CD4-positive, alpha-beta T cell (primary cell): Measurements from ENCODE around the gene FBXO7. TPM values are rescaled to one million over a fixed set of nuclear protein-coding genes. Genes with fewer than 3 reads are reported as not detected.

Source experiments
- ATAC-seq: fragments of 200-7000 bp; cut with Tn5 transposase; one replicate; pipeline ENCODE4 v1.10.0; 2022; ENCODE audit warnings: mild to moderate bottlenecking; ENCODE audit not compliant: poor library complexity
- CTCF ChIA-PET: fragments of 350-600 bp; sonication (Branson Sonifier 250); formaldehyde crosslinking; loops from one replicate; lab custom pipeline; 2021; ENCODE audit warnings: antibody characterized with exemption, inconsistent platforms; lab: Charles Lee
- POLR2A ChIA-PET: fragments of 350-600 bp; sonication (Branson Sonifier 250); formaldehyde crosslinking; loops from one replicate; lab custom pipeline; 2021; ENCODE audit warnings: antibody characterized with exemption, inconsistent platforms; lab: Charles Lee
- DNase-seq, 14 experiments: peaks; one replicate each; pipeline ENCODE4 v3.0.0-alpha.2; 2013 to 2020; ENCODE audit warnings: mixed read lengths in 2 of 14
- H3K27ac ChIP-seq, 2 donors: one replicate each; pipeline versions ENCODE4 v1.5.1 to v1.7.0; 2013; ENCODE audit warnings: low read length in 2 of 2, low read depth in 1 of 2, mild to moderate bottlenecking in 1 of 2
- H3K27me3 ChIP-seq, 2 experiments: 1 replicate in 1 of 2; 2 replicates in 1 of 2; pipeline versions ENCODE4 v1.6.1 to v1.7.0; 2013; ENCODE audit warnings: low read length in 2 of 2, control low read depth in 1 of 2, mild to moderate bottlenecking in 1 of 2, moderate library complexity in 1 of 2; ENCODE audit not compliant: insufficient read depth in 2 of 2, control insufficient read depth in 1 of 2
- H3K36me3 ChIP-seq: one replicate; pipeline ENCODE4 v1.6.1; 2013; ENCODE audit warnings: low read length, control low read depth; ENCODE audit not compliant: insufficient read depth
- H3K4me1 ChIP-seq: one replicate; pipeline ENCODE4 v1.6.1; 2013; ENCODE audit warnings: low read length, control low read depth; ENCODE audit not compliant: insufficient read depth
- H3K4me3 ChIP-seq: one replicate; pipeline ENCODE4 v1.5.1; 2013; ENCODE audit warnings: mild to moderate bottlenecking, low read length, moderate library complexity
- H3K9me3 ChIP-seq, 2 experiments: 1 replicate in 1 of 2; 2 replicates in 1 of 2; pipeline versions ENCODE4 v1.6.1 to v1.7.0; 2013; ENCODE audit warnings: low read length in 2 of 2, mild to moderate bottlenecking in 2 of 2, control low read depth in 1 of 2, moderate library complexity in 1 of 2; ENCODE audit not compliant: control insufficient read depth in 1 of 2, insufficient read depth in 1 of 2
- H3K27ac Mint-ChIP-seq: one replicate; pipeline ENCODE4 v1.8.0; 2020; ENCODE audit warnings: mixed read lengths
- H3K27me3 Mint-ChIP-seq: one replicate; pipeline ENCODE4 v1.8.0; 2021; ENCODE audit warnings: mixed read lengths
- H3K36me3 Mint-ChIP-seq: one replicate; pipeline ENCODE4 v1.8.0; 2021; ENCODE audit warnings: low read depth, mixed read lengths
- H3K4me1 Mint-ChIP-seq: one replicate; pipeline ENCODE4 v1.8.0; 2021; ENCODE audit warnings: low read depth, mixed read lengths
- H3K4me3 Mint-ChIP-seq: one replicate; pipeline ENCODE4 v1.8.0; 2020; ENCODE audit warnings: mild to moderate bottlenecking, mixed read lengths
- H3K9me3 Mint-ChIP-seq: one replicate; pipeline ENCODE4 v1.8.0; 2020; ENCODE audit warnings: mixed read lengths
- CTCF ChIP-seq: fragments of 200-600 bp; IDR thresholded peaks from one replicate; pipeline ENCODE4 v1.8.0; 2022; ENCODE audit warnings: antibody characterized with exemption, mild to moderate bottlenecking
- intact Hi-C, 2 experiments: fragments of 100-400 bp; cut with DNase I in 1 of 2; cut with micrococcal nuclease in 1 of 2; formaldehyde crosslinking; loops; one replicate each; pipeline versions ENCODE4 v1.15.1 to v1.9.0; 2023 to 2025; cut with DNase I, micrococcal nuclease
- total RNA-seq, 174 experiments: library from RNA in 2 of 174; stranded (reverse) in 2 of 174; gene quantifications; one replicate each; pipeline ENCODE4 v1.2.3 and lab custom pipeline; 2021 to 2026

The FBXO7 gene
- total RNA-seq, 2 experiments from 2014 or later: 161 to 169 TPM

GRCh38 chr22:32480238-32480637 is 5.6 kb downstream of the FBXO7 start:
- H3K9me3 Mint-ChIP-seq: no peaks in the 10 kb centered on the region
- Histone ChIP-seq H3K9me3 (no peaks in the 10 kb centered on the region), H3K27me3 (no peaks in the 10 kb centered on the region), H3K36me3 (peaks cover 31% of the 10 kb centered on the region), H3K4me3 (no peak overlapping the region), H3K4me1 (peaks cover 11% of the 10 kb centered on the region), H3K27ac (no peak overlapping the region)
- POLR2A ChIA-PET: no interaction called here
- H3K4me1 Mint-ChIP-seq: peaks cover 26% of the 10 kb centered on the region
- H3K36me3 Mint-ChIP-seq: peaks cover 32% of the 10 kb centered on the region
- H3K4me3 Mint-ChIP-seq: peak overlapping the region; percentile 55
- CTCF ChIA-PET: no interaction called here
- TF ChIP-seq CTCF: no peak
- DNase-seq: peak in 2 of 14 experiments; percentile 15 to 17
- peak overlapping the region; percentile 47 for H3K27ac Mint-ChIP-seq
- no peaks in the 10 kb centered on the region for H3K27me3 Mint-ChIP-seq
- intact Hi-C loops: no loop called here
- no peak for ATAC-seq

- no peaks in the 10 kb centered on the region for H3K27me3 Mint-ChIP-seq
- ChIA-PET CTCF (no interaction called here), POLR2A (no interaction called here)
- peaks cover 50% of the 10 kb centered on the region for H3K36me3 Mint-ChIP-seq
- no peak overlapping the region for H3K27ac ChIP-seq
- peaks cover 11% of the 10 kb centered on the region for H3K4me1 ChIP-seq
- TF ChIP-seq CTCF: no peak
- H3K27me3 ChIP-seq: no peaks in the 10 kb centered on the region
- no peak overlapping the region for H3K4me3 ChIP-seq
- intact Hi-C loops: no loop called here
- no peaks in the 10 kb centered on the region for H3K9me3 ChIP-seq
- H3K4me1 Mint-ChIP-seq: peaks cover 34% of the 10 kb centered on the region
- ATAC-seq (no peak), DNase-seq (no peak)
- H3K9me3 Mint-ChIP-seq: no peaks in the 10 kb centered on the region
- H3K36me3 ChIP-seq: peaks cover 55% of the 10 kb centered on the region
- no peak overlapping the region for H3K27ac Mint-ChIP-seq
- H3K4me3 Mint-ChIP-seq: no peak overlapping the region
Measured at GRCh38 chr22:32482708-32483107, 8.1 kb downstream of the FBXO7 start.

DNA sequence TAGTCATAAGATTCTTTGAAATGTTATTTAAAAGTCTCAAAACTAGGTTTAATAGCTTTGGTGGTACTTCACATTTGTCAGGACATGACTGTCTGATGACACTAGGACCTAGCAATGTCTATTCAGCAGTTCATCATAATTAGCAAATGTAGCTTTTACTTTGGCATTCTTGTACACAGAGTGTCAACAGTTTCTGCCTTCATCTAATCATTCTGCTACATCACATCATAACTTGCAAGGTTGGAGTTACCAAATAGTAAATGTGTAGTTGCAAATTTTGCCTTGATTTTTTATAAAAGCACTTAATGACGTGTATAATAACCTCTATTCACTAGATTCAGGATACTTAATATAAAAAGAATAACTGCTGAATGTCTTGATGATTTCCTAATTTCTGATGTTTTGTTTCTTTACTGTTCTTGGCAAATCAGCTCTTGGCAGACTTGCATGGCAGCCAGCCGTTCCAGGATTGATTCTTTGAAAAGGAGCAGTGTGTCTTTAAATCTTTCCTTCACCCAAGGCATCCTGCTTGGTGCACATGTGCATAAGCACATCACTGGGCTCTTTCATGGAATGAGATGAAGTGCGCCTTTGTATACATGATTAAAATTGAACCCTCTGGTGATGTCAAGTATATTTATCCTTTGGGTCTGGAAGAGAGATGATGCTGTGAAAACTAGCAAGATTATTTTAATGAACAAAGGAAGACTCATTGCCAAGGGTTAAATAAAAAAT is 12.2 kb downstream of the FBXO7 start:
- Mint-ChIP-seq H3K4me3 (no peak overlapping the region), H3K4me1 (peaks cover 20% of the 10 kb centered on the region), H3K9me3 (no peaks in the 10 kb centered on the region), H3K27me3 (no peaks in the 10 kb centered on the region), H3K36me3 (peaks cover 69% of the 10 kb centered on the region), H3K27ac (no peak overlapping the region)
- intact Hi-C loops: no loop called here
- ATAC-seq (no peak), DNase-seq (no peak)
- no peaks in the 10 kb centered on the region for H3K9me3 ChIP-seq
- POLR2A ChIA-PET: interaction anchor here (1.3 kb wide), 1 partner anchor 12 kb away, joined by 7 read pairs; the partner anchor contains the start of gene FBXO7
- no peaks in the 10 kb centered on the region for H3K27me3 ChIP-seq
- CTCF ChIA-PET: interaction anchor here (1.7 kb wide), 1 partner anchor 13 kb away, joined by 5 read pairs; the partner anchor contains the start of gene FBXO7
- no peak overlapping the region for H3K4me3 ChIP-seq
- peaks cover 84% of the 10 kb centered on the region for H3K36me3 ChIP-seq
- no peak for TF ChIP-seq CTCF
- H3K4me1 ChIP-seq: no peaks in the 10 kb centered on the region
- H3K27ac ChIP-seq: no peak overlapping the region
